Spinal cord (tissue), 10 donors: ENCODE results near the gene NLGN1. TPM values are rescaled to one million over a fixed set of nuclear protein-coding genes. Genes with fewer than 3 reads are reported as not detected.

Experiments
- DNase-seq, 6 donors: peaks; one replicate each; pipeline versions ENCODE4 v3.0.0 to v3.0.0-alpha.2; 2013 to 2015; ENCODE audit warnings: low spot score in 6 of 6, low read depth in 4 of 6
- H3K27ac ChIP-seq: one replicate; pipeline ENCODE4 v1.5.1; 2013; ENCODE audit warnings: low read depth, low read length, control low read depth
- H3K27me3 ChIP-seq: one replicate; pipeline ENCODE4 v1.6.1; 2013; ENCODE audit warnings: low read length; ENCODE audit not compliant: control insufficient read depth, insufficient read depth
- H3K36me3 ChIP-seq: one replicate; pipeline ENCODE4 v1.6.1; 2013; ENCODE audit warnings: low read length; ENCODE audit not compliant: control insufficient read depth, insufficient read depth
- H3K4me1 ChIP-seq: one replicate; pipeline ENCODE4 v1.6.1; 2013; ENCODE audit warnings: low read length; ENCODE audit not compliant: control insufficient read depth, insufficient read depth
- H3K4me3 ChIP-seq: one replicate; pipeline ENCODE4 v1.5.1; 2013; ENCODE audit warnings: low read depth, low read length, control low read depth
- H3K9me3 ChIP-seq: one replicate; pipeline ENCODE4 v1.6.1; 2013; ENCODE audit warnings: low read length; ENCODE audit not compliant: control insufficient read depth, insufficient read depth
- WGBS: methylation state at CpG from one replicate; pipeline ENCODE4 v1.1.5; 2013; ENCODE audit warnings: missing lambda C conversion rate; ENCODE audit not compliant: insufficient coverage; 5-methylcytosine and 5-hydroxymethylcytosine counted together
- polyA plus RNA-seq, 2 donors: library from polyadenylated mRNA; unstranded; fragments of 120-200 nt; gene quantifications; one replicate each; pipeline ENCODE4 v1.2.1, GENCODE V29; 2013; ENCODE audit not compliant: insufficient read length in 2 of 2
- total RNA-seq, 2 donors: library from RNA; depleted of rRNA in 1 of 2; stranded (reverse); fragments of 120-200 nt in 1 of 2; fragments of >200 nt in 1 of 2; gene quantifications; one replicate each; pipeline versions ENCODE4 v1.2.3 to v1.2.4, GENCODE V29; 2013 to 2014
- donor health status: healthy.

Gene NLGN1
- total and polyA plus RNA-seq, 4 donors: 18.9 to 81.2 (median 40.0) TPM

GRCh38 chr3:173739726-173740125, 342.2 kb downstream of the NLGN1 start:
- WGBS: no CpG with 5 or more reads among the region's 2 CpGs
- no peaks in the 10 kb centered on the region for H3K4me1 ChIP-seq
- H3K4me3 ChIP-seq: no peak overlapping the region
- no peaks in the 10 kb centered on the region for H3K9me3 ChIP-seq
- H3K27ac ChIP-seq: no peak overlapping the region
- no peaks in the 10 kb centered on the region for H3K36me3 ChIP-seq
- no peaks in the 10 kb centered on the region for H3K27me3 ChIP-seq
- peak in 1 of 6 donors; percentile 28 for DNase-seq

GRCh38 chr3:173742491-173742890, 344.9 kb downstream of the NLGN1 start:
- Histone ChIP-seq H3K36me3 (no peaks in the 10 kb centered on the region), H3K4me1 (no peaks in the 10 kb centered on the region), H3K27ac (no peak overlapping the region), H3K4me3 (no peak overlapping the region), H3K9me3 (no peaks in the 10 kb centered on the region), H3K27me3 (no peaks in the 10 kb centered on the region)
- no CpG with 5 or more reads among the region's 1 CpG for WGBS
- DNase-seq: no peak

GRCh38 chr3:173743111-173743510, 345.6 kb downstream of the NLGN1 start:
- no peaks in the 10 kb centered on the region for H3K9me3 ChIP-seq
- no peak overlapping the region for H3K27ac ChIP-seq
- no peak overlapping the region for H3K4me3 ChIP-seq
- peak in 1 of 6 donors; percentile 45 for DNase-seq
- no peaks in the 10 kb centered on the region for H3K27me3 ChIP-seq
- H3K36me3 ChIP-seq: no peaks in the 10 kb centered on the region
- no peaks in the 10 kb centered on the region for H3K4me1 ChIP-seq
- WGBS: no CpG with 5 or more reads among the region's 3 CpGs

- H3K36me3 ChIP-seq: no peaks in the 10 kb centered on the region
- no peak overlapping the region for H3K4me3 ChIP-seq
- no peaks in the 10 kb centered on the region for H3K27me3 ChIP-seq
- H3K9me3 ChIP-seq: no peaks in the 10 kb centered on the region
- H3K4me1 ChIP-seq: no peaks in the 10 kb centered on the region
- no CpG with 5 or more reads among the region's 1 CpG for WGBS
- DNase-seq: no peak
- no peak overlapping the region for H3K27ac ChIP-seq
These were observed 346.0 kb downstream of the NLGN1 start for GRCh38 chr3:173743516-173743915.

- no peak for DNase-seq
- no CpG with 5 or more reads among the region's 3 CpGs for WGBS
- no peaks in the 10 kb centered on the region for H3K27me3 ChIP-seq
- no peak overlapping the region for H3K27ac ChIP-seq
- no peaks in the 10 kb centered on the region for H3K36me3 ChIP-seq
- no peaks in the 10 kb centered on the region for H3K4me1 ChIP-seq
- H3K9me3 ChIP-seq: no peaks in the 10 kb centered on the region
- no peak overlapping the region for H3K4me3 ChIP-seq
These were observed 346.9 kb downstream of the NLGN1 start for GRCh38 chr3:173744479-173744878.

- no peak overlapping the region for H3K27ac ChIP-seq
- DNase-seq: no peak
These were observed 347.4 kb downstream of the NLGN1 start for GRCh38 chr3:173744895-173745294.

GRCh38 chr3:173745952-173746682, 348.6 kb downstream of the NLGN1 start:
- 92% methylated on average over 2 of the region's 4 CpGs for WGBS
- Histone ChIP-seq H3K4me1 (no peaks in the 10 kb centered on the region), H3K27ac (no peak overlapping the region), H3K4me3 (no peak overlapping the region), H3K27me3 (no peaks in the 10 kb centered on the region), H3K36me3 (no peaks in the 10 kb centered on the region), H3K9me3 (no peaks in the 10 kb centered on the region)
- DNase-seq: no peak

More at GRCh38 chr3:173744895-173745294, 347.4 kb downstream of the NLGN1 start:
- Histone ChIP-seq H3K9me3 (no peaks in the 10 kb centered on the region), H3K27me3 (no peaks in the 10 kb centered on the region), H3K4me3 (no peak overlapping the region), H3K4me1 (no peaks in the 10 kb centered on the region), H3K36me3 (no peaks in the 10 kb centered on the region)
- 100% methylated on average over 1 of the region's 4 CpGs for WGBS

GRCh38 chr3:173747427-173747826, 349.9 kb downstream of the NLGN1 start:
- no peaks in the 10 kb centered on the region for H3K36me3 ChIP-seq
- WGBS: no CpG with 5 or more reads among the region's 3 CpGs
- no peaks in the 10 kb centered on the region for H3K4me1 ChIP-seq
- no peak overlapping the region for H3K4me3 ChIP-seq
- H3K9me3 ChIP-seq: no peaks in the 10 kb centered on the region
- H3K27ac ChIP-seq: no peak overlapping the region
- DNase-seq: no peak
- no peaks in the 10 kb centered on the region for H3K27me3 ChIP-seq

GRCh38 chr3:173748105-173748504, 350.6 kb downstream of the NLGN1 start:
- no peak for DNase-seq
- Histone ChIP-seq H3K9me3 (no peaks in the 10 kb centered on the region), H3K36me3 (no peaks in the 10 kb centered on the region), H3K27ac (no peak overlapping the region), H3K4me1 (no peaks in the 10 kb centered on the region), H3K4me3 (no peak overlapping the region), H3K27me3 (no peaks in the 10 kb centered on the region)
- no CpG with 5 or more reads among the region's 1 CpG for whole genome bisulfite sequencing

- 100% methylated on average over 1 of the region's 2 CpGs for WGBS
These were observed 352.6 kb downstream of the NLGN1 start for GRCh38 chr3:173750095-173750494.

More at GRCh38 chr3:173750095-173750494, 352.6 kb downstream of the NLGN1 start:
- H3K9me3 ChIP-seq: no peaks in the 10 kb centered on the region
- DNase-seq: no peak
- no peaks in the 10 kb centered on the region for H3K4me1 ChIP-seq
- H3K36me3 ChIP-seq: no peaks in the 10 kb centered on the region
- H3K4me3 ChIP-seq: no peak overlapping the region
- H3K27ac ChIP-seq: no peak overlapping the region
- no peaks in the 10 kb centered on the region for H3K27me3 ChIP-seq
